ENCODE results near the gene CUL5.
"Not testable (repeated sequence)": the region's sequence is repeated elsewhere in the genome, so short reads cannot be mapped to it uniquely, and the experiment has no call there.

Gene CUL5

GRCh38 chr11:108025387-108026080 is 16.8 kb downstream of the CUL5 start:
- no peaks in the 10 kb centered on the region for H3K9me3 ChIP-seq (replicated peaks in 1 of 2; ENCODE audit: control insufficient read depth in 2 of 2, insufficient read depth in 1 of 2, low read depth in 1 of 2, low read length in 2 of 2)
- H3K23ac ChIP-seq (ENCODE audit: low read depth, low read length, poor library complexity): no peak overlapping the region
- H2AFZ ChIP-seq (ENCODE audit: low read length): no peak overlapping the region
- no peaks in the 10 kb centered on the region for H3K4me1 ChIP-seq (ENCODE audit: control insufficient read depth in 2 of 2, insufficient read depth in 1 of 2, low read depth in 1 of 2, low read length in 2 of 2)
- peaks cover 0 to 14% of the 10 kb centered on the region in 2 donors for H3K36me3 ChIP-seq (replicated peaks in 1 of 2; ENCODE audit: control insufficient read depth in 2 of 2, insufficient read depth in 2 of 2, low read length in 2 of 2)
- WGBS, 2 donors (ENCODE audit: extremely low coverage in 2 of 2, insufficient read length in 2 of 2, insufficient replicate concordance in 1 of 2): no CpG with 5 or more reads among the region's 5 CpGs
- no peak overlapping the region for H2BK120ac ChIP-seq (ENCODE audit: low read depth, low read length)
- H2AK5ac ChIP-seq (ENCODE audit: low read depth, low read length): no peak overlapping the region
- no peak overlapping the region for H3K27ac ChIP-seq (replicated peaks; ENCODE audit: low read length)
- no peak overlapping the region for H3K4ac ChIP-seq (ENCODE audit: low read length)
- no peak overlapping the region for H4K91ac ChIP-seq (ENCODE audit: low read depth, low read length, poor library complexity)
- H3K9ac ChIP-seq (ENCODE audit: low read depth, low read length, poor library complexity): no peak overlapping the region
- H4K8ac ChIP-seq (ENCODE audit: low read depth, low read length): no peak overlapping the region
- peaks cover 1% of the 10 kb centered on the region for H3K79me1 ChIP-seq (ENCODE audit: low read depth, low read length)
- no peak overlapping the region for H3K14ac ChIP-seq (ENCODE audit: low read length)
- H2BK12ac ChIP-seq (ENCODE audit: low read length): no peak overlapping the region
- no peak overlapping the region for H3K4me3 ChIP-seq (ENCODE audit: low read length in 2 of 2)
- H2BK5ac ChIP-seq (ENCODE audit: low read length): no peak overlapping the region
- H2BK15ac ChIP-seq (ENCODE audit: low read length): no peak overlapping the region
- DNase-seq (ENCODE audit: low spot score): no peak
- no peak overlapping the region for H3K4me2 ChIP-seq (ENCODE audit: insufficient read depth, low read length, poor library complexity, severe bottlenecking)
- H3K18ac ChIP-seq (ENCODE audit: low read length): no peak overlapping the region
- H3K27me3 ChIP-seq (ENCODE audit: control insufficient read depth in 3 of 3, insufficient read depth in 3 of 3, low read depth in 1 of 3, low read length in 3 of 3): no peaks in the 10 kb centered on the region

GRCh38 chr11:108027057-108027456 is 18.4 kb downstream of the CUL5 start:
- Histone ChIP-seq H3K27me3 (ENCODE audit: control insufficient read depth in 3 of 3, insufficient read depth in 3 of 3, low read depth in 1 of 3, low read length in 3 of 3) (no peaks in the 10 kb centered on the region), H2BK120ac (ENCODE audit: low read depth, low read length) (no peak overlapping the region), H2AK5ac (ENCODE audit: low read depth, low read length) (no peak overlapping the region), H3K79me1 (ENCODE audit: low read depth, low read length) (peaks cover 3% of the 10 kb centered on the region), H2BK5ac (ENCODE audit: low read length) (no peak overlapping the region), H3K18ac (ENCODE audit: low read length) (no peak overlapping the region), H3K9ac (ENCODE audit: low read depth, low read length, poor library complexity) (no peak overlapping the region), H3K4me2 (ENCODE audit: insufficient read depth, low read length, poor library complexity, severe bottlenecking) (no peak overlapping the region), H3K14ac (ENCODE audit: low read length) (no peak overlapping the region), H3K4me1 (ENCODE audit: control insufficient read depth in 2 of 2, insufficient read depth in 1 of 2, low read depth in 1 of 2, low read length in 2 of 2) (no peaks in the 10 kb centered on the region), H3K36me3 (replicated peaks in 1 of 2; ENCODE audit: control insufficient read depth in 2 of 2, insufficient read depth in 2 of 2, low read length in 2 of 2) (peaks cover 0 to 19% of the 10 kb centered on the region in 2 donors), H3K4ac (ENCODE audit: low read length) (no peak overlapping the region), H3K23ac (ENCODE audit: low read depth, low read length, poor library complexity) (no peak overlapping the region), H3K27ac (replicated peaks; ENCODE audit: low read length) (no peak overlapping the region), H2AFZ (ENCODE audit: low read length) (no peak overlapping the region), H3K9me3 (replicated peaks in 1 of 2; ENCODE audit: control insufficient read depth in 2 of 2, insufficient read depth in 1 of 2, low read depth in 1 of 2, low read length in 2 of 2) (no peaks in the 10 kb centered on the region), H2BK12ac (ENCODE audit: low read length) (no peak overlapping the region), H4K8ac (ENCODE audit: low read depth, low read length) (no peak overlapping the region), H3K4me3 (ENCODE audit: low read length in 2 of 2) (no peak overlapping the region), H4K91ac (ENCODE audit: low read depth, low read length, poor library complexity) (no peak overlapping the region), H2BK15ac (ENCODE audit: low read length) (no peak overlapping the region)
- DNase-seq (ENCODE audit: low spot score): no peak
- no CpG with 5 or more reads among the region's 7 CpGs for WGBS, 2 donors (ENCODE audit: extremely low coverage in 2 of 2, insufficient read length in 2 of 2, insufficient replicate concordance in 1 of 2)

- not testable (repeated sequence) for H3K23ac ChIP-seq (ENCODE audit: low read depth, low read length, poor library complexity); H2AFZ ChIP-seq (ENCODE audit: low read length); H3K9ac ChIP-seq (ENCODE audit: low read depth, low read length, poor library complexity); H2AK5ac ChIP-seq (ENCODE audit: low read depth, low read length); H4K91ac ChIP-seq (ENCODE audit: low read depth, low read length, poor library complexity); H3K27ac ChIP-seq (replicated peaks; ENCODE audit: low read length); DNase-seq (ENCODE audit: low spot score); H2BK5ac ChIP-seq (ENCODE audit: low read length); H2BK15ac ChIP-seq (ENCODE audit: low read length); H3K4ac ChIP-seq (ENCODE audit: low read length); H3K27me3 ChIP-seq (ENCODE audit: control insufficient read depth in 3 of 3, insufficient read depth in 3 of 3, low read depth in 1 of 3, low read length in 3 of 3); H3K4me1 ChIP-seq (ENCODE audit: control insufficient read depth in 2 of 2, insufficient read depth in 1 of 2, low read depth in 1 of 2, low read length in 2 of 2); H3K79me1 ChIP-seq (ENCODE audit: low read depth, low read length); H2BK120ac ChIP-seq (ENCODE audit: low read depth, low read length); H3K14ac ChIP-seq (ENCODE audit: low read length); H3K4me2 ChIP-seq (ENCODE audit: insufficient read depth, low read length, poor library complexity, severe bottlenecking); H3K4me3 ChIP-seq (ENCODE audit: low read length in 2 of 2); H3K9me3 ChIP-seq (replicated peaks in 1 of 2; ENCODE audit: control insufficient read depth in 2 of 2, insufficient read depth in 1 of 2, low read depth in 1 of 2, low read length in 2 of 2); H4K8ac ChIP-seq (ENCODE audit: low read depth, low read length); H3K18ac ChIP-seq (ENCODE audit: low read length); H2BK12ac ChIP-seq (ENCODE audit: low read length)
- peaks cover under 1 to 34% of the 10 kb centered on the region in 2 donors for H3K36me3 ChIP-seq (replicated peaks in 1 of 2; ENCODE audit: control insufficient read depth in 2 of 2, insufficient read depth in 2 of 2, low read length in 2 of 2)
- no CpG with 5 or more reads among the region's 2 CpGs for WGBS, 2 donors (ENCODE audit: extremely low coverage in 2 of 2, insufficient read length in 2 of 2, insufficient replicate concordance in 1 of 2)
These were observed 20.2 kb downstream of the CUL5 start for GRCh38 chr11:108028822-108029441.

DNA sequence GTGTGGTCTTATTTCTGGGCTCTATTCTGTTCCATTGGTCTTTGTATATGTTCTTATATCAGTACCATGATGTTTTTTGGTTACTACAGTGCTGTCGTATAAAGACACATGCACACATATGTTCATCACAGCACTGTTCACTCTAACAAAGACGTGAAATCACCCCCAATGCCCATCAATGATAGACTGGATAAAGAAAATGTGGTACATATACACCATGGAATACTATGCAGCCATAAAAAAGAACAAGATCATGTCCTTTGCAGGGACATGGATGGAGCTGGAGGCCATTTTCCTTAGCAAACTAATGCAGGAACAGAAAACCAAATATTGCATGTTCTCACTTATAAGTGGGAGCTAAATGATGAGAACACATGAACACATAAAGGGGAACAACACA is 22.9 kb downstream of the CUL5 start:
- H3K36me3 ChIP-seq (replicated peaks in 1 of 2; ENCODE audit: control insufficient read depth in 2 of 2, insufficient read depth in 2 of 2, low read length in 2 of 2): peaks cover 5 to 55% of the 10 kb centered on the region in 2 donors

More for the DNA sequence above, 22.9 kb downstream of the CUL5 start:
- not testable (repeated sequence) for H3K4me3 ChIP-seq (ENCODE audit: low read length in 2 of 2); H2BK5ac ChIP-seq (ENCODE audit: low read length); H3K18ac ChIP-seq (ENCODE audit: low read length); H3K4me2 ChIP-seq (ENCODE audit: insufficient read depth, low read length, poor library complexity, severe bottlenecking); H4K8ac ChIP-seq (ENCODE audit: low read depth, low read length); H2BK12ac ChIP-seq (ENCODE audit: low read length); H4K91ac ChIP-seq (ENCODE audit: low read depth, low read length, poor library complexity); H2AFZ ChIP-seq (ENCODE audit: low read length); H3K4me1 ChIP-seq (ENCODE audit: control insufficient read depth in 2 of 2, insufficient read depth in 1 of 2, low read depth in 1 of 2, low read length in 2 of 2); H3K27ac ChIP-seq (replicated peaks; ENCODE audit: low read length); H3K27me3 ChIP-seq (ENCODE audit: control insufficient read depth in 3 of 3, insufficient read depth in 3 of 3, low read depth in 1 of 3, low read length in 3 of 3); H3K14ac ChIP-seq (ENCODE audit: low read length); H3K9me3 ChIP-seq (replicated peaks in 1 of 2; ENCODE audit: control insufficient read depth in 2 of 2, insufficient read depth in 1 of 2, low read depth in 1 of 2, low read length in 2 of 2); H3K4ac ChIP-seq (ENCODE audit: low read length); DNase-seq (ENCODE audit: low spot score); H3K79me1 ChIP-seq (ENCODE audit: low read depth, low read length); H2BK120ac ChIP-seq (ENCODE audit: low read depth, low read length); H3K23ac ChIP-seq (ENCODE audit: low read depth, low read length, poor library complexity); H2BK15ac ChIP-seq (ENCODE audit: low read length); H2AK5ac ChIP-seq (ENCODE audit: low read depth, low read length); H3K9ac ChIP-seq (ENCODE audit: low read depth, low read length, poor library complexity)
- no CpG with 5 or more reads among the region's 2 CpGs for WGBS, 2 donors (ENCODE audit: extremely low coverage in 2 of 2, insufficient read length in 2 of 2, insufficient replicate concordance in 1 of 2)

All from neuronal stem cell (in vitro differentiated cells).